Activated T-cell treated with anti-CD3 and anti-CD28 coated beads for 24 hours (primary cell): Measurements from ENCODE around the gene EIF3K.
"Not testable (repeated sequence)": the region's sequence is repeated elsewhere in the genome, so short reads cannot be mapped to it uniquely, and the experiment has no call there.

ENCODE experiments used
- DNase-seq: peaks from one replicate; pipeline ENCODE4 v3.0.0-alpha.2; 2020; ENCODE audit warnings: low read depth

The EIF3K gene

GRCh38 chr19:38617764-38618589 lies 1.0 kb upstream of the EIF3K start, which contains the start of gene MAP4K1:
MAP4K1 (minus strand) TSS chr19:38617953; CDS start chr19:38617895, 58 bp downstream.
- peak; percentile 64 for DNase-seq

DNA sequence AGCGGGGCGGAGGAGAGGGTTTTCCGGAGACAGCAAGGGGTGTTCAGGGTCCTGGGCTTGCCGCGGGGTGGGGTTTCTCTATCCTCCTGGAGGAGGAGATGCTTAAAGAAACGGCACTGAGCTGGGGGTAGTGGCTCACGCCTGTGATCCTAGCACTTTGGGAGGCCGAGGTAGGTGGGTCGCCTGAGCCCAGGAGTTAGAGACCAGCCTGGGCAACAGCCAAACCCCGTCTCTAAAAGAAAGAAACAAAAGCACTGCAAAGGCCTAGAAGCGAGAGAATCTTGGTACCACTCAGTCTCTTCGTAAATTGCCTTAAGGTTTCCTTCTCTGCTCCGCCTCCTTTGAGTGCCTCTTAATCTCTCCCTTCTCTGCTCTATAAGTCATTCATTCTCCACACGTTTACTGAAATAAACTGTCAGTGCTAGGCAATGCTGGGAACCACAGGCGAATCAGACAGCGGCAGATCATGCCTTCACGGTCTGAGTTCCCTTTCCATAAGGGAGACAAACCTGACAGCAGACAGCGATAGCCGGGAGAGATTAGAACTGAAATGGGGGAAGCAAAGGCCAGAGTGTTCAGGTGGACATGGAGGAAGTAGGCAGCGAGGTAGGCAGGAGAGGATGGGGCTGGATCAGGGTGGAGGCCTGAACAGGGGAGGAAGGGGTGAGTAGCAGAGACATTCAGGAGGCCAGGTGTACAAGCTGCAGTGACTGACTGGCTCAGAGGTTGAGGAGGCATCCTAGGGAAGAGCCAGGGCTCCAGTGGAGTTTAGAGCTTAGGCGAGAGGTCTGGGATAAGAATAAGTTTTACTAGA lies 580 bp downstream of the EIF3K start:
- DNase-seq: no peak

DNA sequence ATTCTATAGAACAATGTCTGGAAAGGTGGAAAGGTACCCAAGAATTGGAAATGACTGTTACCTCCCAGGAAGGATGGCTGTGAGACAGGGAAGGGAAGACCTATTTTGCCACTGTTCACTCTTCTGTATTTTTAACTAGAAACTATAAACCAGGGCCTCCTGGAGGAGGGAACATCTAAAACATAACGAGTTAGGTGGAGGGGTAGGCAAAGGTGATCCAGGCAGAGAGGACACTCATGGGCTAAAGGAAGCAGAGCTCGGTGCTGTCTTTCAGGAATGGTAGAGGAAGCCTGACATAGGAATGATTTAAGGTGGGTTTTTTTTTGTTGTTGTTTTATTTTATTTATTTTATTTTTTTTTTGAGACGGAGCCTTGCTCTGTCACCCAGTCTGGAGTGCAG lies 5.8 kb downstream of the EIF3K start:
- no peak for DNase-seq

GRCh38 chr19:38626401-38626800 lies 7.4 kb downstream of the EIF3K start:
- DNase-seq: no peak

GRCh38 chr19:38629568-38629967 lies 10.6 kb downstream of the EIF3K start:
- DNase-seq: no peak

GRCh38 chr19:38631301-38631700 lies 12.3 kb downstream of the EIF3K start:
- DNase-seq: not testable (repeated sequence)

- not testable (repeated sequence) for DNase-seq
These were observed 13.0 kb downstream of the EIF3K start for GRCh38 chr19:38631811-38632475.

DNA sequence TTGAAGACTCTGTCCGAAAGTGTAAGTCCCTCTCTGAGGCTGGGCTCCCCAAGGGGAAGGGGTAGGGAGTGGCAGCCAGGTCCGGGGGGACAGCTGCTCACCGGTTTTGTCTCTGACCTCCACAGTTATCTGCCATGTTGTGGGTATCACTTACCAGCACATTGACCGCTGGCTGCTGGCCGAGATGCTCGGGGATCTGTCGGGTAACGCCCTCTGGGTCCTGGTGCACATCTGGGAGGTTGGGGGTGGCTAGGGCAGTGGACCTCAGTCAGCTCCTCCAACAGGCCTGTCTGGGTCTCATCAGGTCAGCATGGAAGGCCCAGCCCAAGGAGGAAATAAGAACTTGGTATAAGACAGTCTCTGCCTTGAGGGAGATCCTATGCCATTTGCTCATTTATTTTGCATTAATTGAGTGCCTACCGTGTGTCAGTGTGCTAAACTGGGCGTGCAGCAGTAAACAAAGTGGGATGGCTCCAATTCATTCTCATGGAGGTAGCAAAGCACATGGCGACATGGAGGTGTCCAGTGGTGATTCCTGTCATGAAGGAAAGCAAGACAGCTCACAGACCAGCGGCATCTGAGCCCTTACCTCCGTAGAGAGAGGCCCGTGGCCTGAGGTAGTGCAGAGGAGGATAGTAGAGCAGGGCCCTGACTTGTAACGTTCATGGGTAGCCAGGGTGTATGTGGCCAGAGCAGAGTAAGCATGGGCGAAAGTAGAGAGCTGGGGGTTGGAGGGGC lies 13.7 kb downstream of the EIF3K start:
- DNase-seq: no peak

- DNase-seq: peak; percentile 59
These were observed 15.9 kb downstream of the EIF3K start for GRCh38 chr19:38634757-38635482.

DNA sequence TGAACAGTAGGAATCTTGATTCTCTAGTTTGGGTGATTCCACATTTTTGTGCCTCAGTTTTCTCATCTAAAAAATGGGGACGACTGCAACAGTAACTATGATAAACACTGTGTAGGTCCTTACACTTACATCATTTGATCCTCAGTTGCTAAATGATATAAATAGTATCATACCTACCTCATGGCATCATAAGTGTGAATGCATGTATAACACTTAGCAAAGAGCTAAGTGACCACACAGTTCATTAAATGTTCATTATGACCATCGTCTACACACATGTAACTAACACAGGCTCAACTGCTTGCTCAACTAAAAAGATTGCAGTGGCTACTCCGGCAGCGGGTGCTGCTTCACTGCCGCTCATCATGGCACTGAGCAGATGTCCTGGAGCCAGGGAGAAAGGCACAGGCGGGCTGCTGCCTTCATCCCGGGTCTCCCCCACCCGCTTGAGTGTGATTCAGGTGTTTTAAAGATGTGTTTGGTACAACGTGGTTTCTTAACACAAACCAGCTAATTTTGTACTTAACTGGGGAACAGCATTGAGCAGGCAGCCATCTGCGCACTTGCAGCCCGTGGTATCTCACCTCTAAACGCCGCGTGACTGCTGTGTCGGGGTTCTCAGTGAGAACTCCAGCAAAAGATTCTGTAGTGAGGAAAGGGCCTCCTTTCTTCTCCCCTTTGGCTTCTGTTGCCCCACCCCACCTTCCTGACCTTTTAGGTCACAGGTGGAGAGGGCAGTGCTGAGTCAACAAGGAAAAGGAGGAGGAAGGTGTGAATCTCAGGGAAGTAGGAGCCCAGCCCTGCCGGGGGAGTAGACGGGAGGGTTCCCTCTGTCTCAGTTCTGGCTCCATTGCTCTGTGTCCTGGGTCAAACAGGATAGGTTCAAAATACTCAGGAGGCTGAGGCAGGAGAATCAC lies 16.8 kb downstream of the EIF3K start:
- no peak for DNase-seq

- DNase-seq: no peak
These were observed 19.5 kb downstream of the EIF3K start for GRCh38 chr19:38638461-38638860.

- no peak for DNase-seq
These were observed 20.7 kb downstream of the EIF3K start for GRCh38 chr19:38639679-38640078.

- no peak for DNase-seq
These were observed 21.4 kb downstream of the EIF3K start for GRCh38 chr19:38640368-38640767.

DNA sequence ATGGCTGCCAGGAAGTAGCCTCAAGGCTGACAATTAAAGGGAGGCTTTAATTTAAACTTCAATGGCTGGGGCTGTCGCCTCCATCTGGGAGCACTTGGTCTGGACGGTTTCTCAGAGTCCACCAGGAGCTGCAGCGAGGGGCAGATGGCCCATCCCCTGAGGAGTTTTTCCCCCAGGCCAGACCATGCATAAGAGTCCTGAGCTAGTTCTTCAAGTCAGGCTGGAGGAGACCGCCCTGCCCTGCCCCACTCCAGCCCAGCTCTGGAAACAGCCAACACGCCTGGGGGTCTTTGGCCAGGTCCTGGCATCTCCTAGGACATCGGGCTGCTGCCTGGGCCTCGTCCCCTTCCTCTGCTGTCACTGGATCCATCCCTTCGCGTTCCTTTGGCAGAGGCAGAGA lies 23.2 kb downstream of the EIF3K start:
- no peak for DNase-seq

GRCh38 chr19:38644719-38645118 lies 25.7 kb downstream of the EIF3K start:
- DNase-seq: no peak

- peak; percentile 100 for DNase-seq
These were observed 28.5 kb downstream of the EIF3K start, which contains the start of gene ACTN4 for GRCh38 chr19:38647368-38647965. ACTN4 (plus strand) TSS chr19:38647649; CDS start chr19:38647746, 97 bp downstream.

GRCh38 chr19:38647966-38648768 lies 29.2 kb downstream of the EIF3K start:
- no peak for DNase-seq

- no peak for DNase-seq
These were observed 29.8 kb downstream of the EIF3K start for GRCh38 chr19:38648769-38649304.
